HG02943 (cell line): ENCODE data around the gene PRPF18.

Source experiments
- ATAC-seq: cut with Tn5 transposase; IDR thresholded peaks from one replicate; pipeline ENCODE4 v1.9.1; 2021; ENCODE audit warnings: mild to moderate bottlenecking, low read depth, moderate library complexity; ENCODE audit not compliant: unreplicated experiment

PRPF18 gene

DNA sequence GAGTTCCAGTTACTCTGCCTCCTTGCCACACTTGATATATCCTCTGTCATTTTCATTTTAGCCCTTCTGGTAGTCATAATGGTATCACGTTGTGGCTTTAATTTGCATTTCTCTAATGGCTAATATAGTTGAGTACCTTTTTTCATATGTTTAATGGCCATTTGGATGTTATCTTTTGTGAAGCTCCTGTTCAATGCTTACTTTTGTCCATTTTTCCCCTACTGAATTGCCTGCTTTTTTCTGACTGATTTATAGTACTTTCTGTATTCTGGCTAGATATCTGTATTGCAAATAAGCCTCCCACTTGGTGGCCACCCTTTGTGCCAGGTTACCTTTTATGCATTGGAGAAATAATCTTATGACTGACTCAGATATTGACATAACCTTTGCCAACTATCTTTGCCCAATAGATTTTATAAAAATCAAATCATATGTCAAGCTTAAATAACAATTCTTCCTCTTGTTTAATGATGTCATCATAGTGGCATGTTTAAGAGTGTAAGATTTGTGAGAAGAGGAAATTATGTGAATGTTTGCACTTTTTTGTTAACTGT is 50.6 kb downstream of the PRPF18 start:
- no peak for ATAC-seq

GRCh38 chr10:13637894-13638293 is 51.1 kb downstream of the PRPF18 start:
- no peak for ATAC-seq

- ATAC-seq: no peak
Observed at GRCh38 chr10:13642293-13642692, 55.5 kb downstream of the PRPF18 start.

DNA sequence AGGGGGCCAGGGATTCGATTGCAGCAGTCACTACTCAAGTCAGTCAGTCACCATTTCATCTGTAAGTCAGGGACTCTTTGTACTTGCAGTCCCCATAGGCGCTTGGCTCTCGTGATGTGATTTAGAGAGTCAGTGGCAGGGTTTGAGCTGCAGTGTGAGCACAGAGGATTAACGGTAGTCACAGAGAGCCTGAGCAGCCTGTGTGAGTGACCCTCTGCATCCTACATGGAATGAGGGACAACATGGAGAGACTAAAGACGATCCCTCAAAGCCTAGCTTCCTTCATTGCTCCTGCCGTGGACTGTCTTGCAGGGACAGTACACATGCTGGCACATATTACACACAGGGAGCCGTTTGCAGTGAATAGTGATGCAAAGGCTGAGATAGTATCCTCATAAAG is 56.3 kb downstream of the PRPF18 start:
- no peak for ATAC-seq

- ATAC-seq: no peak
Observed at GRCh38 chr10:13644866-13645265, 58.1 kb downstream of the PRPF18 start.

- no peak for ATAC-seq
Observed at GRCh38 chr10:13648425-13648824, 61.7 kb downstream of the PRPF18 start.

GRCh38 chr10:13649844-13650520 is 63.2 kb downstream of the PRPF18 start:
- no peak for ATAC-seq

- ATAC-seq: no peak
Observed at GRCh38 chr10:13650961-13651360, 64.2 kb downstream of the PRPF18 start.

- no peak for ATAC-seq
Observed at GRCh38 chr10:13651969-13652720, 65.4 kb downstream of the PRPF18 start.

- ATAC-seq: no peak
Observed at GRCh38 chr10:13652860-13653259, 66.1 kb downstream of the PRPF18 start.

GRCh38 chr10:13654118-13654830 is 67.5 kb downstream of the PRPF18 start:
- ATAC-seq: no peak

DNA sequence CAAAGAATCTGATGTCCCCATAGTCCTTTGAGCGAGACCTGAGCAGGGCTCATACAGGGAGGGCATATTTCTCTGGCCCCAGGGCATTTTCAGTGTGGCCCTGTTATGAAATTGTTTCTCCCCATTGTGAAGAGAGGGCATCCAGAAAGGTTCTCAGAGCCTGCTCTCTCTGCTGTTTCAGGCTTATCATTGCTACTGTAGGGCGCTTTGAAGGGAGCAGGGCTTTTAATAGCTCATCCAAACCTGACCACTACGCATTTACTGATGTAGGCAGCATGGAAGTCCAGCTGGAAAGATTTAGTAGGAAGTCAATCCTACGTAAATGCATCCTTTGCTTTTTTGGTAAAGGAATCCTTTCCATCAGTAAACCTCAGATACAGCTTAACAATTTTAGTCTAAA is 68.1 kb downstream of the PRPF18 start:
- ATAC-seq: no peak

DNA sequence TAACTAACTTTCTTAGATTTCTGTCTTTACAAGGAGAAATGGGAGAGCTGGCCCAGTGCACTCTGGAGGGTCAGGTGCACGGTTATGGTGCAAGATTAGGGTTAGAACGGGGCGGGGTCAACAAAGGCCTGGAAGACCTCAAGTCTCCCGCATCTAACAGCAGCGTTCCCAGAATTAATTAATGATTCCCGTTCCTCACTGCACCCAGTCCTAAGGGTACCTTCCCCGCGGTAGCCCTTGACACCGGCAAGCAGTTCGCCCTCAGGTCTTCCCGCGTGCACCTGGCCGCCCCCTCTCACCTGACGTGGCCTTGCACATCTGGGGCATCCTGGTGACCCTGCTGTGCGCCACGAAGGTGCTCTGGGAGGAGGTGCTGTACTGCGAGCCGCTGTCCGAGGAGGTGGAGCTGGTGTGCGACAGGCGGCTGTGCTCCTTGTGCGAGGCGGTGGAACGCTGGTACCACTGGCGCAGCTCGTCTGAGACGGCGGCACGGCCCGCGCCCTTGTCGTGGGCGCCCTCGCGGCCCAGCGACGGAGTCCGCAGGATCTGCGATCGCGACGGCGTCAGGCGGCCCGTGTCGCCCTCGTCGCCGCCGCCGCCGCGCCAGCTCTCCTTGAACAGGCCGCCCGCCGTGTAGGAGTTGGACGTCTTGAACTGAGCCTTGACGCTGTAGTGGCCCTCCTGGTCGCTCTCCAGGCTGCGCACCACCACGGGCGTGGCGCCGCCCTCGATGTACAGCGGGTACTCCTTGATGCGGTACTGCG is 69.8 kb downstream of the PRPF18 start:
- no peak for ATAC-seq

DNA sequence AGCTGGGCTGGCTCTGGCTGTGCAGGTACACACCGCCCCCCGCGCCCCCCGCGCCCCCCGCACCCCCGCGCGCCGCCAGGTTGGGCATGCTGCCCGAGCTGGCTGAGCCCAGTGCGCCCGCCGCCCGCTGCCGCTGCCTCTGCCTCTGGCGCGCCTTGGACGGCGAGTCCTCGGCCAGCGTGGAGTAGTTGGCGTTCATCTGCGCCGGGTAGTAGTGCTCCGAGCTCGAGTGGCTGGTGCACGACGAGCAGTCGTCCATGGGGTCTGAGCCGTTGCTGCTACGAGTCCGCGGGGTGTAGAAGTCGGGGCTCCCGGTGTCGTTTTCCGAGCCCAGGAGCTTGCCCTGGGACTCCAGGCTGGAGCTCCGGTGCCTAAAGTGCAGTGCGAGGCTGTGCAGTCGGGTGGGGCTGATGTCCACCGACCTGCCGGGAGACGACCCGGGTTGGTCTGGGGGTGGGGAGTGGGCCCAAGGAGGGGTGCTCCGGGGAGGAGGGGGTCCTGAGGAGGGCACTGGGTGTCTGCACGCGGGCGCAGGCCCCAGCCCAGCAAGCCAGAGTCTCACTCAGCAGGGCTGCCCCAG is 70.4 kb downstream of the PRPF18 start:
- no peak for ATAC-seq

GRCh38 chr10:13658264-13658663 is 71.5 kb downstream of the PRPF18 start:
- ATAC-seq: no peak

- no peak for ATAC-seq
Observed at GRCh38 chr10:13658871-13659685, 72.3 kb downstream of the PRPF18 start.

GRCh38 chr10:13659887-13660550 is 73.3 kb downstream of the PRPF18 start:
- no peak for ATAC-seq

- ATAC-seq: no peak
Observed at GRCh38 chr10:13660551-13660920, 73.8 kb downstream of the PRPF18 start.

GRCh38 chr10:13661256-13661655 is 74.5 kb downstream of the PRPF18 start:
- ATAC-seq: no peak
